SK-MEL-5 (cell line): ENCODE results near the gene RAPGEF4. TPM values are rescaled to one million over a fixed set of nuclear protein-coding genes. Genes with fewer than 3 reads are reported as not detected.

ENCODE experiments used
- DNase-seq: peaks from one replicate; pipeline ENCODE4 v3.0.0-alpha.2; 2016; ENCODE audit warnings: low read depth, low spot score
- in situ Hi-C: cut with HindIII; loops from 2 replicates; pipeline ENCODE4 v1.10.0; 2016; ENCODE audit warnings: low sequenced_read_pairs, high pct_unique_total_duplicates, low pct_unique_long_range_greater_than_20kb
- polyA plus RNA-seq, 2 experiments: library from polyadenylated mRNA; depleted of rRNA; stranded (reverse); fragments of >200 nt; gene quantifications; 2 replicates each; pipeline ENCODE4 v1.2.3, GENCODE V29; 2015
- total RNA-seq: library from RNA; depleted of rRNA; stranded (reverse); fragments of >200 nt; shearing (Covaris generic); gene quantifications from 2 replicates; pipeline ENCODE4 v1.2.3, GENCODE V29; 2014; rRNA removed

The RAPGEF4 gene
- 4.5 and 5.4 TPM in 2 replicates for total RNA-seq
- polyA plus RNA-seq (2015; cell fraction: cytosol; rRNA removed) = 3.8 and 4.6 TPM in 2 replicates
- 5.7 and 17.8 TPM in 2 replicates for polyA plus RNA-seq (2015; cell fraction: nucleus; rRNA removed)

DNA sequence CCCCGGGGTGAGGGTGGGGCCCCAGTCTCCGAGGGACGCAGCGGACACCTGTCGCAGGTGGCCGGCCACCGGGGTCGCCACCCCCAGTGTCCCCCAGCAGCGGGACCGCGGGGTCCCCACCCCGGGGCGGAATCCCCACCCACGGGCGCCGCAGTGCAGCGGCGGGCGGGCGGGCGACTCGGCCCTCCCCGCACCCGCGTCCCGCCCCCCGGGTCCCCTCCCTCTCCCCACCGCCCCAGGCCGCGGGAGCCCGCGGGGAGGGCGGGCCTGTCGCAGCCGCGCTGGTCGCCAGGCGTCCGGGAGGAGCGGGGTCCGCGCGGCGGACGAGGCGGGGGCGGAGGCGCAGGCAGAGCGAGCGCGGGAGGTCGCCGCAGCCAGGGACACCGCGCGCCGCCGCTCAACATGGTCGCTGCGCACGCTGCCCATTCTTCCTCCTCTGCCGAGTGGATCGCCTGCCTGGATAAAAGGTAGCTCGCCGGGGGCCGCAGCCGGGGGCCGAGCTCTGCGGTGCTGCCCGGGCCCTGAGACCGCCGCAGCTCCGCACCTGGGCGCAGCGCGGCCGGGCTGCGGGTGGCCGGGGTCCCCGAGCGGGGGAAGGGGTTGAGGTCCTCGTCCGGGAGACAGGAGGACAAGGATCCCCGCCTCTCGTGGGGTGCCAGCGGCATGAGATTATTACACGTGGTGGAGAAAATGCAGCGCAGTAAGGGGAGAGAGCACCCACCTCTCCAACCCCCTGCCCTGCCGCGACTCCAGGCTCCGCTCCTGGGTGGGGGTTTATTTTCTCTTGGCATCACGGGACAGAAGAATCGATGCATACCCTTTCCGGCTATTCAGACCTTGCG is at the start of gene RAPGEF4:
Gene RAPGEF4, plus strand, starts transcription at position 264 of the 842 bp plus-strand sequence. Its CDS starts 139 bp downstream, at position 403.
- in situ Hi-C loops = no loop called here
- no peak for DNase-seq

DNA sequence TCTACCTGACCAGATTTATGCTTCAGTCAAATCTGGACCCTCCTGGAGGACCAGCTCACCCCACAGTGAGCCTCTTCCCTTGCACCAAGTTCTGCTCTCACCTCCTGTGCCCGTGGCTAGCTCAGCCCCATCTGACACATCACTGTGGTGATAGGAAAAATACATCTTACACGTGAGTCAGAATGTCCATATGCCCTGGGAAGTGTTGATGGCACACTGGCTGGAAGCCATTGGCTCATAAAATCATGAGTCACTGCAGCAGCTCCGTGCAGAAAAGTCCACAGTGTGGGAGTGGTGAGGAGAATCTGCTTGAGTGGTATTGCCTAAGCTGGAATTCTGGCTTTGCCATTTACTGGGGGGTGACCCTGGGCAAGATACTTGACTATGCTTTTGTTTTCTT is 42.6 kb upstream of the RAPGEF4 start:
- in situ Hi-C loops = no loop called here
- DNase-seq = no peak

DNA sequence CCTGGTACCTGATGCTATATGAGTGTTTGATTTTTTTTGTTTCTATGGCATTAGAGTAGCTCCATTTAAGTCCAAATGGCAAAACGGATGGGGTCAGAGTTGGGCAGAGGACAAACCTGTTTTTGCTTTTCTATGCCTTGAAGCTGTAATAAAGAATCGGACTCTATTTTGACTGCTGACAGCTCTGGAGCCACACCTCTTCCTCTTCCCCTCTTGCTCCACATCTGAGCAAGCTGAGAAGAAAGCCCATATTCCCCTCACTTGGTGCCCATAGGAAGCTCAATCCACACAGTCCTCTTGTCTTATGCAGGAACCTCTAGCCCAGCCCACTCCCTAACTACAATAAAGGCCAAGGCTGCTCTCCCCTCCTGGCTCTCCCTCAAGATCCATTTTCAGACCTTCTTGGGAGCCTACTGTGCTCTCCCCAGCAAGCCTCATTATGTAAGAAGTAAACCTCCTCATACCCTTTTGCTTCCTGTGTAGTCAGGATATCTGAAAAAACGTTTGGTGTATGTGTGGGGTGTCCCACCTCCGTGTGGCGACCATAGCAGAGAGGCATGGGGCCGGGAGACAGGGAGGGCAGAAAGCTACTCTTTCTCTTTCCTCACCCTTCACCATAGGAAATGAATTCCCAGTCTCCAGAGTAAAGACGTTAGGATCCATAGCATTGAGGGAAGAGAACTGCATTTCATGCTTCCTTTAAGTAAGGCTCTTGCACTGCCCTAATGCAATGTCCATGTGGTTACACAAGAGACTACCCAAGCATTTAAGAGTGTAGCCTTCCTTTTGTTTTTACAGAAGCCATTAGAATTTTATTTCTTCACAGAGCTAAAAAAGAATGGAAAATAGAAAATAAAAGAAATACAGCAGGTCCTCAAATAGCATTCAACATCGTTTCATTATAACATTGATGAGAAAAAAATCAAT is 41.9 kb upstream of the RAPGEF4 start:
- in situ Hi-C loops = no loop called here
- no peak for DNase-seq

DNA sequence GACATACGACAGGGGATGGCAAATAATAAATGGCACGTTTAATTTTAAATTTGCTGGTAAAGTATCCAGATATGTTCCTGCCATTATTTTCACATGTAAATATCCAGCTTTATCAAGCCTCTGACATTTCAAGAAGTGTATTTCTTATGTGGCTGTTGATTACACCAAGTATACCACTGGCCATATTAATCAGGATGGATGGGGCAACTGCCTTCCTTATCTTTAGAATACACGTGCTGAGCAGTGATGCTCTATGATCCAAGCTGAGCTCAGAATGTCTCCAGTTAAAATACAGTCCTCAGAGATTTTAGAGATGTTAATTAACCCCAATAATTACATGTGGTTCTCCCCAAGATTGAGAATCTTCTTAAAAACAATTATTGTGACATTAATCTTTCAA is 38.3 kb upstream of the RAPGEF4 start:
- in situ Hi-C loops = no loop called here
- no peak for DNase-seq

DNA sequence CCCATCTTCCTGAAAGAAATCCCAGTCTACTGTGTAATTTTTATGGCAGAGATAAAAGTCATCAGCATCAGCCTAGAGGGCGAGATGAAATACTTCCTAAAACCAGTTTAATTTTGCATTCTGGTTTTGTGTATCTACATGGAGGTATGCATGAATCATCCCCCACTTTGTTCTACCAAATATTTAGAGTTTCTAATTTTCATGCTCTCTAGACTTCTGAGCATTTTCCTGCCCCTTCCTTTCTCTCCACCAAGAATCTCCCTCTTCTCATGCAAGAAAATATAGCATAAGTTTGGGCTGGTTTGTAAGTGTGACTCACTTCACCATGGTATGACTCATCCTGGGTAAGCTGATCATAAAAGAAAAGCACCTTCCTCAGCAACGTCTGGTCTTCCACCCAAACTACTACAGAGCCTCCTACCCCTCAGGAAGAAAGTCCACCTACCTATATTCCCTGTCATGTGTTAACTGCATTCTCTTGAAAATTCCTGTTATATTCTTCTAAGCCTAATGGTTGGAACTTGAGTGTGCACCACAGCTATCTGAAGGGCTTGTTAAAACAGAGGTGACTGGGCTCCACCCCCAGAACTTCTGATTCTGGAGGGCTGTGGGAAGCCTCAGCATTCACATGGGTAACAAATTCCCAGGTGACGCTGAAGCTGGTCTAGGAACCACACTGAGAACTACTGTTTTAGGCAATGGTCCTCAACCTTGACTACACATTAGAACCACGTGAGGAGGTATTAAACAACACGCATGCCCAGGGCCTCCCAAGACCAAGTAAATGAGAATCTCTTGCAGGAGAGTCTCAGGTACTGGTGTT is 37.4 kb upstream of the RAPGEF4 start:
- DNase-seq = peak; percentile 23
- in situ Hi-C loops = no loop called here

DNA sequence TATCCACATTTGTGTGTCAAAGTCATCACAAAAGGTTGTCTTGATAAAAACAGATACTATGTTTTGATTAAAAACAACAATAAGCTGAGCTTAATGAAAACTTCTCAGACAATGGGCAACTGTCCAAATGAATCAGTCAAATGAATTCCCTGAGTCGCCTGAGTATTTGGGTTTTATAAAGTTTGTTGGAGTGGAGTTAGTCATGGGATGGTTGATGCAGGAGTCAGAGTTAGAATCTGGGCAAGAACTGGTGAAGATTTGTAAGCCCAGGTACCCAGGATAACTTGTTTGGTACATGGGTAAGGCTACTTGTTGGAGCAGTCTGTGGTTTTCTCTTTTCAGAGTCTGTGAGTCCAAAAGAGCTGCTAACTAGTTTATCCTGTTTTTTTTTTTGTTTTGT is 34.4 kb upstream of the RAPGEF4 start:
- in situ Hi-C loops = no loop called here
- no peak for DNase-seq

DNA sequence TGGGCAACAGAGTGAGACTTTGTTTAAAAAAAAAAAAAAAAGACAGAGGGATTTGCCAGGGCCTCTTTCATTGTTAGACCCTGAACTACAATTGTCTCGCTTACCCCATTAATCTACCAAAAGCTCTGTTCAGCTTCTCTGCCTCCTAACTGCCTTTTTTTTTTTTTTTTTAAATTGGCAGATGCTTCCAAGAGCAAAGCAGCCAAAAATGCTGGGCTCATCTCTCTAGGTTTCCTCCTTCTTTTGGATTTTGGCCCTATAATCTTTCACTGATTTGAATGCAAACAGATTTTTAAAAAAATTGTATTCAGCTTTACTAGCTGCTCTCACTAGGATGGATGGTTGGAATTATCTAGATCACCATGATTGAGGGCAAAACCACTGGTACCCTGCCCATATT is 33.2 kb upstream of the RAPGEF4 start:
- DNase-seq = no peak
- in situ Hi-C loops = no loop called here

DNA sequence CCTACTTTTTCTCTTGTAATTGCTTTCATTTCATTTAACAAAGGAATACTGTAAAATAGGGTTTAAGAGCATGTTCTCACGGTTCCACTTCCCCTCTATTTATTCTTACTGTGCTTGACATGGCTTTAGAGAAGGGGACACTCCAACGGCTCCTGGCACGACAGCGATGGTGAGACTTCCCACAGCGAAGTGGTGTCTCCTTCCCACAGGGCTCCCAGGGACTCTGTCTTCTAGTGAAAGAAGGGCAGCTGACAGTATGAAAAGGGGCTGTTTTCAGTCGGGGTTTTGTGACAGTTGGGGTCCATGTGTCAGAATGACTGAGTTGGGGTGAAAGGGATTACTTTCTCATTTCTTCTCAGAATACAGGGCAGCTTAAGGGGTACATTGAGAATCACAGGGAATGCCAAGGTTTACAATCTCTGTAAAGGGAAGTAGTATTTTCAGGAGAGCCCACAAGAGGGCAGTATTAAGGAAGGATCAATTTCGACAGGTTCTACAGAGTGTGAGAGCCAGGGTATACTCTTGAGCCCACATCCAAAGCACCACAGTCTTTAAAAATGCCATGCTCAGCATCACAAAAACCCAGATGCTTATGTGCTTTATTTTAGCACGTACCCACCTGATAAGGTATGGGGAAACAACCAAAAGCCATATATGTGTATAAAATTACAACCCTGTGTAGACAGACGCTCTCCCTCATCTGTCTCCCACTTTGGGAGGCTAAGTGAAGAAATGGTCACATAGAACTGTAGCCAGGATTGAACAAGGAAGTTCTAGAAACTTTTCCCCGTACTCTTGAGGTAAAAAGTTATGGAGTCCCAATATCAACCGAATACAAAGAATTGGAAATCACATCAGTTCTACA is 31.3 kb upstream of the RAPGEF4 start:
- in situ Hi-C loops = no loop called here
- DNase-seq = peak; percentile 60

DNA sequence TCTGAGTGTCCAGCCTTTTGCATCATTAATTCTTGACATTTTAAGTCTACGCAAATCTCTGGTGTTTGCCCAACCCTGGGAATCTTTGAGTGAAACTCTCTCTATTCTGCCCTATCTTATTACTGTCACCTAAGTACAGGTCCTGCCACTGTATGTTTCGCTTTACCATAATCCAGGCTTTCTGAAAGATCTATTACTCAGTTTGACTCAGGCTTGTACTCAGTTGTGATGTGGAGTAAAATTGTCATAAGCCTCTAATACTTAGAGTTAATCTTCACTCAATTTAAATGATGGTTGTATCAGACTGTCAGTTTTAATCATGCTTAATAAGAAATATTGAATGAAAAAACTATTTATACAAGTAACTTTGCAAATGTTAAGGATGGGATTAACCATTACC is 30.3 kb upstream of the RAPGEF4 start:
- in situ Hi-C loops = no loop called here
- no peak for DNase-seq

DNA sequence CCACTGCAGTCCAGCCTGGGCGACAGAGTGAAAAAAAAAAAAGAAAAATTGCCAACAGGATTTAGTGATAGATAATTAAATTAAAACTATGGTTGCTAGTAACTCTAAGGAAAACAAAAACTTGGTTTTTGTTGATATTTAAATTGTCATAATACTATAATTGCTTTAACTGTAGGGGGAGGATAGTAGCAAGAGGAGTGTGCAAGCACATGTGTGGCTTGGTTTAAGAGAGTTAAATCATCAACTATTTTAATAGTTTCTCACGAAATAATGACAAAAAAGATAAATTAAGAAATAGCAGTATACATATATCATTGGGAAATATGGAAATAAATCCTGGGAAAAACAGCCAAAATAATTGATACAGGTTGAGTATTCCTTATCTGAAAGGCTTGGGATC is 27.4 kb upstream of the RAPGEF4 start:
- in situ Hi-C loops = no loop called here

DNA sequence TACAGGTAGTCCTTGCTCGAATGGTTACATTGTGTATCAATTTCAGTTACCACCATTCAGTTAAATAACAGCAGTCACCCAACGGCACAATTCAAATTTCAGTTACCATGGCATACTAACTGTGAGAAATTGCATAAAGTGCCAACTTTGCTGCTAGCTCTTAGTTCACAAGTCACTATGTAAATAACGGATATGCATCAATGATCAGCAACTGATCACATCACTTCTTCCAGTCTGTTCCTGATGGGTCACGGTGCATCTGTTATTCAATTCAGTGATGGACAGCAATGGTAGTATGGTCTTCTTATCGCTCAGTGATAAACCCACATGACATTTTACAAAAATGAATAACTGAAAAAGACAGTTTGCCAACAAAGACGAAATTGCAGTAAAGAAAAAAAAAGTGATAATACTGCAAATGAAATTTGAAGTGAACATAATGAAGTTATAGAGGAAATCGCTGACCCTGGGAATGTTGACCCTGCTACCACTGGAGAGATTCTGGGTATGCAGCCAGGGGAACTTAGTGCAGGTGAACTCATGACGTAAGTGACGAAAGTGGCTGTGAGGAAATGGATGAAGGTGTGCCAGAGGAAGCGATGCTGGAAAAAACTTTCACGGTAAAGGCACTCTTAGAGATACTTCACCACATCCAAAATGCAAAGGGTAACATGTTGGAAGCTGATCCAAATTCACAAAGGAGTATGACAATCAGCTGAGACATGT is 25.9 kb upstream of the RAPGEF4 start:
- in situ Hi-C loops = no loop called here
- DNase-seq = no peak

More for the DNA sequence above, 27.4 kb upstream of the RAPGEF4 start:
- DNase-seq = no peak

DNA sequence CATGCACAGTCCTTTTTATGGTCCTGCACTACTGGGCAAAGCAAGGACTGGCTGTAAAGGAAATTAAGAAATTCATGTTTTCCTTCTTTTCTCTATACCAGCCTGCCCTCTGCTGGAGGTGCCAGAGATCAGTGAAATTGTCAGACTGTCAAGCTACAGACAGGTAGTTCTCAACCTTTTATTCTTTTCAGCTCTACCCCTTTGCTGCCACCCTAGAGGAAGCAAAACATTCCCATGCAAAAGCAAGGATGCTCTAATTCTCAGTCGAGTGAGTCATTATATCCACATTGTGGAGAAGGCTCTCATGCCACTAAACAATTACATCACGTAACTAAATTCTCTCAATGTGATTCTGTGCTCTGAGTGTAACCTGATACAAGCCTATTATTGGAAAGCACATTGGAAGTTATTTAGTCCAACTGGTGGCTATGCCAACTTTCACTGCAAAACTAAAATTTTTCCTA is 25.0 kb upstream of the RAPGEF4 start:
- DNase-seq = peak; percentile 54
- in situ Hi-C loops = no loop called here

DNA sequence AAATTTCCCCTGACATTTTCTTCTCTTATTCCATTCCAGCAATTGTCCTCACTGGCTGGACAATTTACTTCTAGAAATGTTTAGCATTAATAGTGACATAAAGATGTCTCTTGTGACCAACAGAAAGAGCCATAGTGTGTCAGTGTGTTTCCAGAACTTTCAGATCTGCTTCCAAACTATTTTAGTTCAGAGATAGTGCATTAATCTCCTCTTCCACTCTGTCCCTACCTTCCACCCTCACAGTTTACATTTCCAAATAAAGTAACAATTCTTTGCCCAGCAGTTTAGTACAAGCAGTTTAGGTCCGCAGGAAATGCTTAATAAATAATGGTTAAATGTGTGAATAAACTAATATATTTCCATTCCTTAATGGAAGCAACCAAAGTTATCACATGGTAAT is 24.5 kb upstream of the RAPGEF4 start:
- DNase-seq = no peak
- in situ Hi-C loops = no loop called here

DNA sequence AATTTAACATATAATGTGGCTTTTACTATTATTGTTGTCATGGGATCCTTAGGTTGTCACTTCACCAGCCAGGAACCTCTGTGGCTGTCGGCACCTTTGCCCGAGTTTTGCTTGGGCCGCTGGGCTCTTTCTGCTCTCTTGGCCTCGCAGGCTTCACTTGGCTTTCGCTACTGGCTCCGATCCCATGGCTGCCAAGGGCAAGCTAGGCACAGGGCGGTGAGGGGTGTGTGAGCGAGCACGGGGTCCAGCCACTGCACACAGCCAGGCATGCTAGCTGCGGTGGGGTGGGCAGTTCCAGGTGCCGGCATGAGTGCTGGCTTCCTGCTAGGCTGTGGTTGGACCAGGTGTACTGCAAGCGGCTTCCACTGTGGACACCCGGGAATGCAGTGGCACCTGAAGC is 23.4 kb upstream of the RAPGEF4 start:
- DNase-seq = no peak
- in situ Hi-C loops = no loop called here

DNA sequence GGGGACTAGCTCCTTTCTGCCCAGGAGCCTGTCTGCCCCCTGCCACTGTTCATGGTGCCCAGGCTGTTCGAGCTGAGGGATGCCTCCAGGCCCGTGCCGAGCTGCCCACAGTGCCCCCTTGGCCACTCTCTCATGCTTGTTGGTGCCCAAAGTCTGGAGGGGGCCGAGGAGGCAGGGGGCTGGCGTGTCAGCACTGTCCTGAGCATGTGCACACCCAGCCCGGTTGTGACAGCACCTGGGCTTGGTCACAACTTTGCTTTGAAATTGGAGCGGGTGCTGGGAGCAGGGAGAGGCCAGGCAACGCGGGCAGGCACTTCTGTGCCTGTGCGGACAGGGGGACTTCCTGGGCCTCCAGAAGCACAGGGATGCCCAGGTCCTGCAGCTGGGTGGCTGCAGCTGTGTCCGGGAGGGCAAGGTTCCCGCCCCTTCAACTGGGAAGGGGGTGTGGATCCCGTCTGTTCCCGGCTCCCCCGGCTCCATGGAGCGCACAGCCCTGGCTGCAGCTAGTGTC is 22.2 kb upstream of the RAPGEF4 start:
- in situ Hi-C loops = no loop called here
- DNase-seq = no peak

DNA sequence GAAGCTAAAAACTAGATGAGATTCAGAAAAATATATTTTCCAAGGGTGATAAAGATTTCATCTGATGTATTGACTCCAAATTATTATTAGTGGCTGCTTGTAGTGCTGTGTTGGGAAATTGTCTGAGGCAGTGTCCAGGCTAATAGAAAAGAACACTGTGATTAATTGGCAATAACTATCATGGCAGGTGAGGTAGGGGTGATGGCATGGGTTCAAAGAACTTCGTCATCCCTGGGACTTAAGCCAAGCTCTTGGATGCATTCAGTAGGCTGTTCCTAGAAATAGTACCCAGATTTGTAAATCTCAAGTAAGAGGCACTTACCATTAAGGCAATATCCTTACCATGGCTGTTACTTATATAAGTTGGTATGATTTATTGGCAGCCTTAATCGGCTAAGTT is 13.2 kb upstream of the RAPGEF4 start:
- in situ Hi-C loops = no loop called here
- DNase-seq = no peak
